ENCODE results near the gene YWHAG. TPM values are rescaled to one million over a fixed set of nuclear protein-coding genes. Genes with fewer than 3 reads are reported as not detected.
A peak's percentile ranks its signal among the peaks of the same experiment; 100 is the strongest.
"Not testable (repeated sequence)": the region's sequence is repeated elsewhere in the genome, so short reads cannot be mapped to it uniquely, and the experiment has no call there.

Gene YWHAG
- total RNA-seq, 1 experiment from 2014 or later: 113 TPM

GRCh38 chr7:76318488-76319353, 40.1 kb downstream of the YWHAG start:
- Mint-ChIP-seq H3K4me1 (ENCODE audit: low read depth, unreplicated experiment) (peaks cover 16% of the 10 kb centered on the region), H3K27me3 (ENCODE audit: unreplicated experiment) (no peaks in the 10 kb centered on the region), H3K36me3 (ENCODE audit: insufficient read depth, unreplicated experiment) (peaks cover 40% of the 10 kb centered on the region), H3K9me3 (ENCODE audit: low read depth, unreplicated experiment) (no peaks in the 10 kb centered on the region), H3K4me3 (ENCODE audit: low read depth, unreplicated experiment) (peak overlapping the region; percentile 66), H3K27ac (ENCODE audit: unreplicated experiment) (peak overlapping the region; percentile 11)
- TSS peak; percentile 66 for BruUV-seq (replicated peaks)
- TF ChIP-seq CTCF (IDR thresholded peaks at IDR 0.05; ENCODE audit: unreplicated experiment): no peak
- intact Hi-C loops (cut with micrococcal nuclease; ENCODE audit: unreplicated experiment): loop anchor here (2.0 kb wide), 1 partner anchor 28 kb away; no protein-coding TSS in a partner anchor
- peak; percentile 62 for DNase-seq
- CTCF ChIA-PET: interaction anchor here (2.6 kb wide), 1 partner anchor 27 kb away, joined by 11 read pairs; no protein-coding TSS in a partner anchor

- Mint-ChIP-seq H3K4me3 (ENCODE audit: low read depth, unreplicated experiment) (peak overlapping the region; percentile 66), H3K27me3 (ENCODE audit: unreplicated experiment) (no peaks in the 10 kb centered on the region), H3K4me1 (ENCODE audit: low read depth, unreplicated experiment) (peaks cover 17% of the 10 kb centered on the region), H3K27ac (ENCODE audit: unreplicated experiment) (peak overlapping the region; percentile 11), H3K9me3 (ENCODE audit: low read depth, unreplicated experiment) (no peaks in the 10 kb centered on the region), H3K36me3 (ENCODE audit: insufficient read depth, unreplicated experiment) (peaks cover 40% of the 10 kb centered on the region)
- no TSS peak for BruUV-seq (replicated peaks)
- intact Hi-C loops (cut with micrococcal nuclease; ENCODE audit: unreplicated experiment): loop anchor here (2.0 kb wide), 1 partner anchor 29 kb away; no protein-coding TSS in a partner anchor
- DNase-seq: peak; percentile 92
- no peak for TF ChIP-seq CTCF (IDR thresholded peaks at IDR 0.05; ENCODE audit: unreplicated experiment)
- CTCF ChIA-PET: interaction anchor here (2.6 kb wide), 1 partner anchor 26 kb away, joined by 11 read pairs; no protein-coding TSS in a partner anchor
Measured at GRCh38 chr7:76317782-76318487, 40.9 kb downstream of the YWHAG start.

DNA sequence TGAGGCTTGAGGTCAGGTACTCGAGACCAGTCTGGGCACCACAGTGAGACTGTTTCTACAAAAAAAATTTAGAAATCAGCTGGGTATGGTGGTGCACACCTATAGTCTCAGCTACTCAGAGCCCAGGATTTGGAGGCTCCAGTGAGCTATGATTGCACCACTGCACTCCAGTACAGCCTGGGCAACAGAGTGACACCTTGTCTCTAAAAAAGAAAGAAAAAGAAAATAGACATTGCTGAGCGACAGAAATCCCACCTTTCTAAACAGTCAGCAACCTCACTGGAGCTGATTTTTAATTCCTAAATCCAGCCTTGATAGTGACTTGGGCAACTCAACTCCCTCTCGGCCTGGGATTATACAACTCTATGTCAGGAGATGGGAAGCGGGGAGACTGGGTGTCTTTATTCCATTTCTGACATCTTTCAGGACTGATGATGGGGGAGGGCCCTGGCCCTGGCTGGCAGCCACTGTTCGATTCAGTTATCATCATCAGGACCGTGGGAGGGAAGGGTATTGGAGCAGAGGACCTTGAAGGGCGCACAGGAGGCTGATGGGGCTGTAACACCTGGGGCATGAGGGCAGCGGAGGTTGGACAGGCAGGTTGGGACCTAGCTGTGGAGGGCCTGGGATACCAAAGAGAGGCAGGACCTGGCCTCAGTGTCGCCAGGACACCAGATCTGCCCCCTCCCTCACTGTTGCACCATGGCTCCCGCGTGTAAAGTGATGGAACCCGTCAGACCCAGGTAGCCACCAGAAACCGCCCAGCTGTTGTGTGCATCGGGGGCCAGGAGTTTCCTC, 41.6 kb downstream of the YWHAG start:
- intact Hi-C loops (cut with micrococcal nuclease; ENCODE audit: unreplicated experiment): no loop called here
- H3K36me3 Mint-ChIP-seq (ENCODE audit: insufficient read depth, unreplicated experiment): peaks cover 40% of the 10 kb centered on the region
- no peak for DNase-seq
- H3K27ac Mint-ChIP-seq (ENCODE audit: unreplicated experiment): peak overlapping the region; percentile 11
- CTCF ChIA-PET: interaction anchor here (2.6 kb wide), 1 partner anchor 25 kb away, joined by 11 read pairs; no protein-coding TSS in a partner anchor
- peaks cover 17% of the 10 kb centered on the region for H3K4me1 Mint-ChIP-seq (ENCODE audit: low read depth, unreplicated experiment)
- no peaks in the 10 kb centered on the region for H3K9me3 Mint-ChIP-seq (ENCODE audit: low read depth, unreplicated experiment)
- H3K27me3 Mint-ChIP-seq (ENCODE audit: unreplicated experiment): no peaks in the 10 kb centered on the region
- peak overlapping the region; percentile 66 for H3K4me3 Mint-ChIP-seq (ENCODE audit: low read depth, unreplicated experiment)
- no TSS peak for BruUV-seq (replicated peaks)
- TF ChIP-seq CTCF (IDR thresholded peaks at IDR 0.05; ENCODE audit: unreplicated experiment): no peak

DNA sequence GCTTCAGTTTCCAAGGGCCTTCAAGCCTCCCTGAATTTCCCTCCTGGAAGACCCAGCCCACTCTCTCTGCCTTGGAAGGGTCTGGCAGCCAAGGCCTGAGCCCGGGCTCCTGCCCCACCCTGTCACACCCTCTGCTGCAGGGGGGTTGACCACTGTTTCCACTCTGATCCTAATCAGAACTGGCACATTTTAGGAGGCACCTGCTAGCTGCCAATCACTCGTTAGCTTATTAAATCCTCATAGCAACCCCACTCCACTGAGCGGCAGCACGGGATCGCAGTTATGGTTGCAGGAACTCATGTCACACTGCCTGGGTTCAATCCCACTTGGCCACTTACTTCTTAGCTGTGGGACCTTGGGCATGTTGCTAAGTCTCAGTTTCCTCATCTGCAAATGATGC, 43.4 kb downstream of the YWHAG start:
- peaks cover 26% of the 10 kb centered on the region for H3K36me3 Mint-ChIP-seq (ENCODE audit: insufficient read depth, unreplicated experiment)
- CTCF ChIA-PET: interaction anchor here (0.6 to 2.4 kb wide), 3 partner anchors 24 to 195 kb away, joined by 3 to 26 read pairs (median 4); no protein-coding TSS in a partner anchor
- no peak overlapping the region for H3K4me3 Mint-ChIP-seq (ENCODE audit: low read depth, unreplicated experiment)
- TF ChIP-seq CTCF (IDR thresholded peaks at IDR 0.05; ENCODE audit: unreplicated experiment): no peak
- H3K4me1 Mint-ChIP-seq (ENCODE audit: low read depth, unreplicated experiment): peaks cover 17% of the 10 kb centered on the region
- no peaks in the 10 kb centered on the region for H3K27me3 Mint-ChIP-seq (ENCODE audit: unreplicated experiment)
- intact Hi-C loops (cut with micrococcal nuclease; ENCODE audit: unreplicated experiment): no loop called here
- DNase-seq: no peak
- no peak overlapping the region for H3K27ac Mint-ChIP-seq (ENCODE audit: unreplicated experiment)
- no peaks in the 10 kb centered on the region for H3K9me3 Mint-ChIP-seq (ENCODE audit: low read depth, unreplicated experiment)
- BruUV-seq (replicated peaks): no TSS peak

GRCh38 chr7:76314740-76315139, 44.1 kb downstream of the YWHAG start:
- not testable (repeated sequence) for H3K4me3 Mint-ChIP-seq (ENCODE audit: low read depth, unreplicated experiment); H3K27ac Mint-ChIP-seq (ENCODE audit: unreplicated experiment); BruUV-seq (replicated peaks); DNase-seq; H3K27me3 Mint-ChIP-seq (ENCODE audit: unreplicated experiment); H3K9me3 Mint-ChIP-seq (ENCODE audit: low read depth, unreplicated experiment)
- intact Hi-C loops (cut with micrococcal nuclease; ENCODE audit: unreplicated experiment): loop anchor here (1.0 kb wide), 2 partner anchors 23 to 136 kb away; no protein-coding TSS in a partner anchor
- Mint-ChIP-seq H3K4me1 (ENCODE audit: low read depth, unreplicated experiment) (peaks cover 17% of the 10 kb centered on the region), H3K36me3 (ENCODE audit: insufficient read depth, unreplicated experiment) (peaks cover 22% of the 10 kb centered on the region)
- CTCF ChIA-PET: interaction anchor here (0.5 to 2.4 kb wide), 8 partner anchors 18 to 383 kb away, joined by 3 to 26 read pairs (median 5); no protein-coding TSS in a partner anchor
